Osteoblast (primary cell): ENCODE data around the gene ITPR3. TPM values are rescaled to one million over a fixed set of nuclear protein-coding genes. Genes with fewer than 3 reads are reported as not detected.

ENCODE experiments used
- DNase-seq: peaks from one replicate; pipeline ENCODE4 v3.0.0; 2011; ENCODE audit warnings: low spot score, mixed read lengths; ENCODE audit not compliant: insufficient read length; ENCODE audit errors: missing footprints
- H2AFZ ChIP-seq: 2 replicates; pipeline ENCODE4 v1.6.0; 2011; ENCODE audit warnings: mild to moderate bottlenecking, low read length
- H3K27ac ChIP-seq: 2 replicates; pipeline ENCODE4 v1.5.1; 2011; ENCODE audit warnings: mild to moderate bottlenecking, low read depth, low read length, moderate library complexity
- H3K27me3 ChIP-seq: 2 replicates; pipeline ENCODE4 v1.6.0; 2012; ENCODE audit warnings: mild to moderate bottlenecking, control low read depth, inconsistent platforms, low read length, moderate library complexity; ENCODE audit not compliant: insufficient read depth
- H3K36me3 ChIP-seq: 2 replicates; pipeline ENCODE4 v1.5.1; 2011; ENCODE audit warnings: mild to moderate bottlenecking, low read length, control low read depth, moderate library complexity; ENCODE audit not compliant: insufficient read depth
- H3K4me1 ChIP-seq: 2 replicates; pipeline ENCODE4 v1.5.1; 2011; ENCODE audit warnings: mild to moderate bottlenecking, low read length, control low read depth, moderate library complexity; ENCODE audit not compliant: insufficient read depth
- H3K4me2 ChIP-seq: 2 replicates; pipeline ENCODE4 v1.6.0; 2011; ENCODE audit warnings: mild to moderate bottlenecking, low read length; ENCODE audit not compliant: insufficient read depth
- H3K4me3 ChIP-seq: fragments of 200-600 bp; sonication (generic); 3 replicates; pipeline ENCODE4 v1.5.1; 2012; ENCODE audit warnings: mild to moderate bottlenecking, low read length, inconsistent platforms; ENCODE audit not compliant: insufficient read depth
- H3K79me2 ChIP-seq: 2 replicates; pipeline ENCODE4 v1.6.0; 2012; ENCODE audit warnings: mild to moderate bottlenecking, low read length, control low read depth, inconsistent platforms; ENCODE audit not compliant: insufficient read depth
- H3K9me3 ChIP-seq: 2 replicates; pipeline ENCODE4 v1.5.1; 2011; ENCODE audit warnings: low read depth, low read length, control low read depth
- H4K20me1 ChIP-seq: 2 replicates; pipeline ENCODE4 v1.6.0; 2012; ENCODE audit warnings: mild to moderate bottlenecking, low read length, control low read depth; ENCODE audit not compliant: insufficient read depth
- total RNA-seq: library from RNA; depleted of rRNA; stranded (reverse); fragments of >200 nt; gene quantifications from 2 replicates; pipeline ENCODE4 v1.2.3, GENCODE V29; 2012
- TF ChIP-seq, protein P1 (sequence below): IDR thresholded peaks from 2 replicates; pipeline ENCODE4 v1.5.1; 2011; ENCODE audit warnings: mild to moderate bottlenecking, low read depth, low read length, moderate library complexity; ENCODE audit errors: extremely low read depth

ITPR3 gene
- total RNA-seq, 1 donor: 46.7 TPM

DNA sequence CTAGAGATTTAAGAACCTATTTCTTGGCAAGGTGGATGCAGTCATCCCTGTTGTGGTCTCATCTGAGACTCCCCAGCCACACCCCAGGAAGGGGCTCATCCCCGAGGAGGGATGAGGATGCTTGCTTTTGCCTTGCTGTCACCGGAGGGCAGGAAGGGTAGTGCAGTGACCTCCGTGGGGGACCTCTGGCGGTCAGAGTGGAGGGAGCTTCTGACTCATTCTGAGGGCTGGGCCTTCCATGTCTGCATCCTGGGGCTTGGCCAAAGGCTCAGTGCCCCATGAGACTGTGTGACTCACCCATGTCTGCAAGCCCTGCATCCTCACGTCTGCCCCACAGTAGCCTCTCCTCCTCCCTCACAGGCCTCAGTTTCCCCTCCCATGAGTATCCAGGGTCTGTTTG lies 51.7 kb downstream of the ITPR3 start:
- no peak overlapping the region for H3K4me3 ChIP-seq
- peak; percentile 99 for DNase-seq
- peak overlapping the region; percentile 33 for H3K4me2 ChIP-seq
- peaks cover 40% of the 10 kb centered on the region for H3K4me1 ChIP-seq
- no peaks in the 10 kb centered on the region for H3K9me3 ChIP-seq
- H2AFZ ChIP-seq: no peak overlapping the region
- peaks cover 11% of the 10 kb centered on the region for H3K36me3 ChIP-seq
- H3K27me3 ChIP-seq: no peaks in the 10 kb centered on the region
- no peaks in the 10 kb centered on the region for H3K79me2 ChIP-seq
- no peaks in the 10 kb centered on the region for H4K20me1 ChIP-seq
- no peak overlapping the region for H3K27ac ChIP-seq
- TF ChIP-seq, protein P1, sequence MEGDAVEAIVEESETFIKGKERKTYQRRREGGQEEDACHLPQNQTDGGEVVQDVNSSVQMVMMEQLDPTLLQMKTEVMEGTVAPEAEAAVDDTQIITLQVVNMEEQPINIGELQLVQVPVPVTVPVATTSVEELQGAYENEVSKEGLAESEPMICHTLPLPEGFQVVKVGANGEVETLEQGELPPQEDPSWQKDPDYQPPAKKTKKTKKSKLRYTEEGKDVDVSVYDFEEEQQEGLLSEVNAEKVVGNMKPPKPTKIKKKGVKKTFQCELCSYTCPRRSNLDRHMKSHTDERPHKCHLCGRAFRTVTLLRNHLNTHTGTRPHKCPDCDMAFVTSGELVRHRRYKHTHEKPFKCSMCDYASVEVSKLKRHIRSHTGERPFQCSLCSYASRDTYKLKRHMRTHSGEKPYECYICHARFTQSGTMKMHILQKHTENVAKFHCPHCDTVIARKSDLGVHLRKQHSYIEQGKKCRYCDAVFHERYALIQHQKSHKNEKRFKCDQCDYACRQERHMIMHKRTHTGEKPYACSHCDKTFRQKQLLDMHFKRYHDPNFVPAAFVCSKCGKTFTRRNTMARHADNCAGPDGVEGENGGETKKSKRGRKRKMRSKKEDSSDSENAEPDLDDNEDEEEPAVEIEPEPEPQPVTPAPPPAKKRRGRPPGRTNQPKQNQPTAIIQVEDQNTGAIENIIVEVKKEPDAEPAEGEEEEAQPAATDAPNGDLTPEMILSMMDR: peak; percentile 75

DNA sequence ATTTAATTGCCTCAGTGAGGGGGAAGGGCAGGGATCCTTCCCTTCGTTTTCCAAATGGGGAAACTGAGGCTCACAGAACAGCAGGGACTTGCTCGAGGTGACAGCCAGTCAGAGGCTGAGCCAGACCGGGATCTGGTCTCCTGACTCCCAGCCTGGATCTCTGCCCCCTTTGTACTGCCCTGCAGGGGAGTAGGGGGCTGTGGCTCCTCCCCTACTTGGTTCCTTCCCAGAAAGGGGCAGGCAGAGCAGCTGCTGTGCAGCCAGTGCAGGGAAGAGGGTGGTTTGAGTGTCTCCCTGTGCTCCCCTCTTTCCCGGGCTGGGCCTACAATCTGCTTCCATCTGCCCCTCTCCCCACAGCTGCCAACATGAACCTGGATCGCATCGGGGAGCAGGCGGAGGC lies 52.7 kb downstream of the ITPR3 start:
- no peak overlapping the region for H2AFZ ChIP-seq
- no peaks in the 10 kb centered on the region for H4K20me1 ChIP-seq
- no peak overlapping the region for H3K27ac ChIP-seq
- peaks cover 40% of the 10 kb centered on the region for H3K4me1 ChIP-seq
- TF ChIP-seq, protein P1: no peak
- H3K9me3 ChIP-seq: no peaks in the 10 kb centered on the region
- DNase-seq: no peak
- H3K4me2 ChIP-seq: no peak overlapping the region
- H3K27me3 ChIP-seq: no peaks in the 10 kb centered on the region
- no peak overlapping the region for H3K4me3 ChIP-seq
- peaks cover 17% of the 10 kb centered on the region for H3K36me3 ChIP-seq
- no peaks in the 10 kb centered on the region for H3K79me2 ChIP-seq

DNA sequence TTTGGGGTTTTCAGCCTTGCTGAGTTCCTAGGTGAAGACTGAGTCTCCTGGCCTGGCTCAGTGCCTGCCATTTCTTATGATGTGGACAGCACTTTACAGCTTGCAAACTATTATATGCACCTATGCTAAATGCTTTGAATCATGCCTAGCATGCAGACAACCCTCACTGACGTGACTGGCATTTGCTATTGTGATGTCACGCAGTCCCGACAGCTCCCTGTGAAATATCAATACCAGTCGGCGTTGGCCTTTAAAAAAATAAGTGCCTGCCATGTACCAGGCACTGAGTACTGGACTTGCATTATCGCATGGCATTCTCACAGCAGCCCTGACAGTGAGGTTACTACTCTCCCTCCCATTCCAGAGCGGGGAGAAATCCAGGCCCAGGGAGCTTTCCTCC lies 54.8 kb downstream of the ITPR3 start:
- Histone ChIP-seq H3K36me3 (peaks cover 28% of the 10 kb centered on the region), H3K79me2 (no peaks in the 10 kb centered on the region), H3K9me3 (no peaks in the 10 kb centered on the region), H3K27ac (peak overlapping the region; percentile 3), H3K4me3 (no peak overlapping the region), H3K27me3 (no peaks in the 10 kb centered on the region), H3K4me1 (peaks cover 40% of the 10 kb centered on the region), H3K4me2 (peak overlapping the region; percentile 36), H4K20me1 (no peaks in the 10 kb centered on the region), H2AFZ (no peak overlapping the region)
- TF ChIP-seq, protein P1: no peak
- no peak for DNase-seq

DNA sequence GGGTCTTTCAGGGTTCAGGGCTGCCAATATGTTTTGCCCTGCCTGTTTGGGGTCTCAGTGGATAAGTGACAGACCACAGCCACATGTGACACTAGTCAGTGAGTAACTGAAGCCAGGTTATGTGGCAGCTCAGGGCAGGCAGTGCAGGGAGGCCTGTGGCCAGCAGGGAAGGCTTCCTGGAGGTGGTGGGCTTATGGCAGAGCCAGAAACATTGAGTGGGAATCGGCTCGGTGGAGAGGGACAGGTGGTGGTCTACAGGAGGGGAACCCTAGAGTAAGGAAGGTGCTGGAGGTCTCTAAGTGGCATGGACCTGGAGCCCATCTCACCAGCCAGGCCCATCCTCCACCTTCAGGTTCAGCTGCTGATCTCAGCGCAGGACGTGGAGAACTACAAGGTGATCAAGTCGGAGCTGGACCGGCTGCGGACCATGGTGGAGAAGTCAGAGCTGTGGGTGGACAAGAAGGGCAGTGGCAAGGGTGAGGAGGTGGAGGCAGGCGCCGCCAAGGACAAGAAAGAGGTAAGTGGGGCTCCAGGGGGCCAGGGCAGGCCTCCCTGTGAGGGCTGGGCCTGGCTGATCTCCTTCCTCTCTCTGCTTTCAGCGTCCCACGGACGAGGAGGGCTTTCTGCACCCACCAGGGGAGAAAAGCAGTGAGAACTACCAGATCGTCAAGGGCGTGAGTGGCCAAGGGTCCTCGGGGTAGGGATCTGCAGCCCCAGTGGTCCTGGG lies 55.5 kb downstream of the ITPR3 start:
- Histone ChIP-seq H3K4me3 (peak overlapping the region; percentile 10), H3K27me3 (no peaks in the 10 kb centered on the region), H2AFZ (no peak overlapping the region), H3K36me3 (peaks cover 28% of the 10 kb centered on the region), H3K79me2 (no peaks in the 10 kb centered on the region), H3K27ac (peak overlapping the region; percentile 40), H4K20me1 (no peaks in the 10 kb centered on the region), H3K9me3 (no peaks in the 10 kb centered on the region), H3K4me2 (peak overlapping the region; percentile 24), H3K4me1 (peaks cover 40% of the 10 kb centered on the region)
- TF ChIP-seq, protein P1: no peak
- DNase-seq: peak; percentile 78
